Astrocyte (in vitro differentiated cells and primary cell): ENCODE data around the gene APLP2.

Experiments
- CTCF ChIP-seq: IDR thresholded peaks from 2 replicates; pipeline ENCODE4 v1.5.1; 2011; ENCODE audit warnings: low read depth, mild to moderate bottlenecking, inconsistent platforms, low read length, moderate library complexity; ENCODE audit not compliant: insufficient read depth
- EZH2 ChIP-seq: IDR thresholded peaks from 2 replicates; pipeline ENCODE4 v1.6.1; 2012; ENCODE audit warnings: mild to moderate bottlenecking, low read length, inconsistent platforms; ENCODE audit not compliant: insufficient read depth

DNA sequence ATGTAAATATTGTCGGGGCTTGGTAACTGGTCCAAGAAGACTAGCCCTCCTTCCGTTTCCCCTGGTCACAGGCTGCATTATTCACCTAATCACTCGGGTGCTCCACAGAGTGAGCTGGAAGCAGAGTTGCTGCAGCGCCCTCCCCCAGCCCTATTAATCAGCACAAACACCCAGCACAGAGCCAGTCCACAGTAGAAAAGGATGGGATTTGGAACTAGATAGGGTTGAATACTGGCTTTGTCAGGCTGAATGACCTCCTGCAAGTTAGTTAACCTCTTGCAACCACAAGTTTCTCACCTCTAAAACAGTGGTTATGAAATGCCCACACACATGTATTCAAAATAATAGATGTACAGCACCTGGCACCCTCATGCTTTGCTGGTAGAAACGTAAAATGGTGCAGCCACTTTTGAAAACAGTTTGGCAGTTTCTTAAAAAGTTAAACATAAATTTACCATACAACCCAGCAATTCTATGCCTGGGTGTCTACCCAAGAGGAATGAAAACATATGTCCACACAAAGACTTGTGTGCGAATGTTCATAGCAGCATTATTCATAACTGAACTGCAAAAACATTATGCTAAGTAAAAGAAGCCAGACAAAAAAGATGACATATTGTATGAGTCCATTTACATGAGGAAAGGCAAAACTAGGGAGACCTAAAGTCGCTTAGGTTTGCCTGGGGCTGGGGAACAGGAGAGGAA is 31.7 kb upstream of the APLP2 start:
- TF ChIP-seq CTCF = no peak
- TF ChIP-seq EZH2 = no peak
